Endothelial cell (in vitro differentiated cells): ENCODE results near the gene ITPRID1. TPM values are rescaled to one million over a fixed set of nuclear protein-coding genes. Genes with fewer than 3 reads are reported as not detected.

Experiments used
- DNase-seq: peaks from one replicate; pipeline ENCODE4 v3.0.0; 2021; ENCODE audit warnings: low spot score
- H3K27ac Mint-ChIP-seq: one replicate; pipeline ENCODE4 v1.8.0; 2021; ENCODE audit warnings: mixed read lengths, inconsistent platforms; ENCODE audit not compliant: unreplicated experiment
- H3K27me3 Mint-ChIP-seq: one replicate; pipeline ENCODE4 v1.8.0; 2021; ENCODE audit warnings: mild to moderate bottlenecking, moderate library complexity, mixed read lengths, inconsistent platforms; ENCODE audit not compliant: unreplicated experiment
- H3K36me3 Mint-ChIP-seq: one replicate; pipeline ENCODE4 v1.8.0; 2021; ENCODE audit warnings: mild to moderate bottlenecking, low read depth, mixed read lengths, inconsistent platforms; ENCODE audit not compliant: unreplicated experiment
- H3K4me1 Mint-ChIP-seq: one replicate; pipeline ENCODE4 v1.8.0; 2021; ENCODE audit warnings: mild to moderate bottlenecking, mixed read lengths, inconsistent platforms; ENCODE audit not compliant: unreplicated experiment
- H3K4me3 Mint-ChIP-seq: one replicate; pipeline ENCODE4 v1.8.0; 2021; ENCODE audit warnings: mild to moderate bottlenecking, mixed read lengths, inconsistent platforms; ENCODE audit not compliant: unreplicated experiment
- H3K9me3 Mint-ChIP-seq: one replicate; pipeline ENCODE4 v1.8.0; 2021; ENCODE audit warnings: mixed read lengths, inconsistent platforms; ENCODE audit not compliant: unreplicated experiment
- CTCF ChIP-seq: fragments of 200-600 bp; sonication (generic); IDR thresholded peaks from one replicate; pipeline ENCODE4 v1.5.0; 2021; ENCODE audit warnings: antibody characterized with exemption; ENCODE audit not compliant: unreplicated experiment
- total RNA-seq: library from RNA; stranded (reverse); fragmentation: NEBNext Ultra II Directional; extraction: Animal tissue kit (Norgen Biotek cat#: 25700); gene quantifications from one replicate; pipeline ENCODE4 v1.2.1, GENCODE V29; 2021; ENCODE audit not compliant: unreplicated experiment

ITPRID1 gene
- total RNA-seq, 1 donor from 2014 or later = not detected

GRCh38 chr7:31475368-31475767 lies 38.5 kb upstream of the ITPRID1 start:
- H3K9me3 Mint-ChIP-seq = no peaks in the 10 kb centered on the region
- H3K27me3 Mint-ChIP-seq = no peaks in the 10 kb centered on the region
- DNase-seq = no peak
- no peak for TF ChIP-seq CTCF
- H3K36me3 Mint-ChIP-seq = no peaks in the 10 kb centered on the region
- no peak overlapping the region for H3K4me3 Mint-ChIP-seq
- H3K4me1 Mint-ChIP-seq = no peaks in the 10 kb centered on the region
- no peak overlapping the region for H3K27ac Mint-ChIP-seq

- TF ChIP-seq CTCF = no peak
- DNase-seq = no peak
- Mint-ChIP-seq H3K36me3 (no peaks in the 10 kb centered on the region), H3K4me1 (no peaks in the 10 kb centered on the region), H3K27ac (no peak overlapping the region), H3K4me3 (no peak overlapping the region), H3K9me3 (no peaks in the 10 kb centered on the region), H3K27me3 (no peaks in the 10 kb centered on the region)
Observed at GRCh38 chr7:31476073-31476745, 37.7 kb upstream of the ITPRID1 start.

- H3K27ac Mint-ChIP-seq = no peak overlapping the region
- H3K36me3 Mint-ChIP-seq = no peaks in the 10 kb centered on the region
- no peak for DNase-seq
- H3K4me3 Mint-ChIP-seq = no peak overlapping the region
- TF ChIP-seq CTCF = no peak
- no peaks in the 10 kb centered on the region for H3K9me3 Mint-ChIP-seq
- no peaks in the 10 kb centered on the region for H3K27me3 Mint-ChIP-seq
- no peaks in the 10 kb centered on the region for H3K4me1 Mint-ChIP-seq
Observed at GRCh38 chr7:31476941-31477677, 36.8 kb upstream of the ITPRID1 start.

GRCh38 chr7:31478018-31478417 lies 35.9 kb upstream of the ITPRID1 start:
- no peaks in the 10 kb centered on the region for H3K9me3 Mint-ChIP-seq
- H3K4me1 Mint-ChIP-seq = no peaks in the 10 kb centered on the region
- no peak for DNase-seq
- H3K36me3 Mint-ChIP-seq = no peaks in the 10 kb centered on the region
- no peaks in the 10 kb centered on the region for H3K27me3 Mint-ChIP-seq
- H3K27ac Mint-ChIP-seq = no peak overlapping the region
- no peak overlapping the region for H3K4me3 Mint-ChIP-seq
- TF ChIP-seq CTCF = no peak

- no peaks in the 10 kb centered on the region for H3K9me3 Mint-ChIP-seq
- H3K27me3 Mint-ChIP-seq = no peaks in the 10 kb centered on the region
- no peak overlapping the region for H3K27ac Mint-ChIP-seq
- no peaks in the 10 kb centered on the region for H3K4me1 Mint-ChIP-seq
- no peaks in the 10 kb centered on the region for H3K36me3 Mint-ChIP-seq
- H3K4me3 Mint-ChIP-seq = no peak overlapping the region
- no peak for DNase-seq
- TF ChIP-seq CTCF = no peak
Observed at GRCh38 chr7:31478721-31479120, 35.2 kb upstream of the ITPRID1 start.
